ENCODE results near the gene ZNF735.

DNA sequence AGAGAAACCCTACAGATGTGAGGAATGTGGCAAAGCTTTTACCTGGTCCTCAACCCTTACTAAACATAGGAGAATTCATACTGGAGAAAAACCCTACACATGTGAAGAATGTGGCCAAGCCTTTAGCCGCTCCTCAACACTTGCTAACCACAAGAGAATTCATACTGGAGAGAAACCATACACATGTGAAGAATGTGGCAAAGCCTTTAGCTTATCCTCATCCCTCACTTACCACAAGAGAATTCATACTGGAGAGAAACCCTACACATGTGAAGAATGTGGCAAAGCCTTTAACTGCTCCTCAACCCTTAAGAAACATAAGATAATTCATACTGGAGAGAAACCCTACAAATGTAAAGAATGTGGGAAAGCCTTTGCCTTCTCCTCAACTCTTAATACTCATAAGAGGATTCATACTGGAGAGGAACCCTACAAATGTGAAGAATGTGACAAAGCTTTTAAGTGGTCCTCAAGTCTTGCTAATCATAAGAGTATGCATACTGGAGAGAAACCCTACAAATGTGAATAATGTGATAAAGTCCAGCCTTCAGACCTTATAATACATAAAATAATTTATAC, 59.4 kb downstream of the ZNF735 start:
- TF ChIP-seq ZNF274 (IDR thresholded peaks at IDR 0.05; ENCODE audit: low read depth, low read length) = peak; percentile 88
- no peak for TF ChIP-seq YY1 (IDR thresholded peaks at IDR 0.05; ENCODE audit: insufficient read depth, insufficient read length)
